ENCODE data around the gene LMF1. TPM values are rescaled to one million over a fixed set of nuclear protein-coding genes. Genes with fewer than 3 reads are reported as not detected.

Gene LMF1
- total and polyA plus RNA-seq, 2 of the 4 experiments (the other 2 are of a cell fraction) = 7.7 to 13.1 TPM

DNA sequence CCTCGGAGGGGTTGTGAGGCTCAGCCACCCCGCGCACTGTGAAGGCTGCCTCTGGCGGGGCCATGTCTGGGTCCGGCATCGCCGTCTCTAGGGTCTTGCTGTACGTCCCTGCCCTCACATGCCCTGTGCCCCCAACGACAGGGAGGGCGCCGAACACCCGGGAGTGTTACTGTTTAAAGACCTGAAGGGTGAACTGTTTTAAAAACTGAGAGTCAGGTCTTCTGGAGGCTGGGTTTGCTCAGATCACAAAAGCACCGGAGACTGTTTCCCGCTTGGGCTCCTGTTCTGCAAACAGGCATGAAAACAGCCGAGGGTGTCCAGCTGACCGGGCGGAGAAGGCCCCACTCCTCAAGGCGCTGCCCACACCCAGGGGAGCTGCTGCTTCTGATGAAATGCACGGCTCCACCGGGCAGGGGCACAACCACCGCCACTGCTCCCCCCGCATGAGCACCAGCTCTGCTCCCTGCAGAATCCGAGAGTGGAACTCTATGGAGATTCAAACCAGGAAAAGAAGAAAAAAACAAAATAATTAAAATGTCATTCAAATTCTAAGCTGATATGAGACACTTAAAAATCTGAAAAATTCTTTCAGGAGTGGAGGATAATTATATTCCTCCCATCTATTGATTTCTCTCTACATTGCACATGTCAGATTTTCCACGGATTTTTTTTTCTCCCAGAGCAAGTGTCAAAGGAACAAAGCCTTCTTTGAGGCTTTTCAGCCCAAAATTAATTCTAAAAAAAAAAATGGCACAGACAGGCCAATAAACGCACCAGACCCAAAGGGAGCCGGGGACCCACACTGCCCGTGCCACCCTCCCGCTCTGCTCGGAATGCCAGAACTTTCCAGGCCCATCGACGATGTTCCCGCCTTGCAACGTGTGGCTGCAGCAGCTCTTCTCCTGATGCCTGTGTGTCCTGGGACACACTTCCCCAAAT lies 74.3 kb downstream of the LMF1 start (continued):
- TF ChIP-seq CHD1 (IDR thresholded peaks at IDR 0.05; ENCODE audit: low read depth, low read length) = no peak

DNA sequence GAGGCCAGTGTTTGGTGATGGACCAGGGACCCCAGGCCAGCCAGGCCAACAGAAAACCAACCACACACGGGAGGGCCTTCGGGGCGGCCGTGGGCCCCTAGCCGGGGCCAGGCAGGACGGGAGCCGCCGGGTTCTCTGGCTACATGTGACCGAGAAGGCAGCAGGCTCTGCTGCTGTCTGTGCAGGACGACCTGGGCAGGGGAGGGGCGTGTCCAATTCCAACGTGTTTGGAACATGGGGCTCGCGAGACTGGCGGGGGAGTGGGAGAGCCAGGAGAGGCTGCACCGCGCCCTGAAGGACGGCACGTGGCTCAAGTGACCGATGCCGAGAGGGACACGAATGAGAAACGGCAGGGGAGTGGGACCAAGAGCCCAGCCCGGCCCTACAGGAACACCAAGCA lies 75.4 kb downstream of the LMF1 start:
- ATAC-seq (ENCODE audit: low read depth) (no peak), DNase-seq (no peak)
- no peaks in the 10 kb centered on the region; the same call in 1 of the 2 replicates for H4K20me1 ChIP-seq (ENCODE audit: insufficient read depth, low read length)
- H3K4me3 ChIP-seq (ENCODE audit: insufficient read depth, low read depth, low read length) = no peak overlapping the region
- intact Hi-C loops (cut with micrococcal nuclease) = no loop called here
- no peak overlapping the region for H4K8ac ChIP-seq (ENCODE audit: low read depth in 2 of 2, low read length in 2 of 2)
- dilution Hi-C loops (cut with HindIII; ENCODE audit: low sequenced_read_pairs, unreplicated experiment) = no loop called here
- no peak overlapping the region for H2AFZ ChIP-seq (replicated peaks; ENCODE audit: low read length, poor library complexity)
- H2BK5ac ChIP-seq (ENCODE audit: low read depth, low read length, poor library complexity, severe bottlenecking) = no peak overlapping the region
- H3K27ac ChIP-seq (ENCODE audit: insufficient read depth, low read length) = no peak overlapping the region
- no peaks in the 10 kb centered on the region for H3K27me3 ChIP-seq (ENCODE audit: control insufficient read depth, insufficient read depth, low read length)
- no peak overlapping the region for H2BK20ac ChIP-seq (ENCODE audit: low read depth, low read length)
- no peaks in the 10 kb centered on the region for H3K4me1 ChIP-seq (ENCODE audit: control insufficient read depth, insufficient read depth, low read length)
- no peak overlapping the region for H3K9ac ChIP-seq (ENCODE audit: low read depth, low read length)
- H3K23ac ChIP-seq (ENCODE audit: low read depth, low read length) = no peak overlapping the region
- H3K9me3 ChIP-seq (ENCODE audit: control insufficient read depth, insufficient read depth, low read length) = no peaks in the 10 kb centered on the region
- ChIA-PET CTCF (no interaction called here), POLR2A (ENCODE audit: unreplicated experiment) (no interaction called here)
- H3K18ac ChIP-seq (ENCODE audit: low read depth, low read length) = no peak overlapping the region
- H3K36me3 ChIP-seq (ENCODE audit: control insufficient read depth, insufficient read depth, low read length) = peaks cover 2% of the 10 kb centered on the region; the same call in 1 of the 2 replicates
- no peaks in the 10 kb centered on the region for H3K9me1 ChIP-seq (ENCODE audit: insufficient read depth, low read length)
- WGBS, 2 experiments (ENCODE audit: extremely low coverage in 2 of 2, insufficient read length in 1 of 2) = 74% methylated on average over 14 of the region's 24 CpGs; no CpG with 5 or more reads in 1 of the 2 experiments
- TF ChIP-seq, protein P1, sequence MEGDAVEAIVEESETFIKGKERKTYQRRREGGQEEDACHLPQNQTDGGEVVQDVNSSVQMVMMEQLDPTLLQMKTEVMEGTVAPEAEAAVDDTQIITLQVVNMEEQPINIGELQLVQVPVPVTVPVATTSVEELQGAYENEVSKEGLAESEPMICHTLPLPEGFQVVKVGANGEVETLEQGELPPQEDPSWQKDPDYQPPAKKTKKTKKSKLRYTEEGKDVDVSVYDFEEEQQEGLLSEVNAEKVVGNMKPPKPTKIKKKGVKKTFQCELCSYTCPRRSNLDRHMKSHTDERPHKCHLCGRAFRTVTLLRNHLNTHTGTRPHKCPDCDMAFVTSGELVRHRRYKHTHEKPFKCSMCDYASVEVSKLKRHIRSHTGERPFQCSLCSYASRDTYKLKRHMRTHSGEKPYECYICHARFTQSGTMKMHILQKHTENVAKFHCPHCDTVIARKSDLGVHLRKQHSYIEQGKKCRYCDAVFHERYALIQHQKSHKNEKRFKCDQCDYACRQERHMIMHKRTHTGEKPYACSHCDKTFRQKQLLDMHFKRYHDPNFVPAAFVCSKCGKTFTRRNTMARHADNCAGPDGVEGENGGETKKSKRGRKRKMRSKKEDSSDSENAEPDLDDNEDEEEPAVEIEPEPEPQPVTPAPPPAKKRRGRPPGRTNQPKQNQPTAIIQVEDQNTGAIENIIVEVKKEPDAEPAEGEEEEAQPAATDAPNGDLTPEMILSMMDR (conservative IDR thresholded peaks at IDR 0.05; ENCODE audit: low read depth, low read length) = no peak
- TF ChIP-seq SMC3 (IDR thresholded peaks at IDR 0.05; ENCODE audit: low read depth, low read length) (no peak), MAZ (IDR thresholded peaks at IDR 0.05; ENCODE audit: borderline replicate concordance, low read depth, low read length) (no peak), FOS (IDR thresholded peaks at IDR 0.05; ENCODE audit: low read depth, low read length) (no peak), RAD21 (IDR thresholded peaks at IDR 0.05; ENCODE audit: low read length) (no peak), MXI1 (IDR thresholded peaks at IDR 0.05; ENCODE audit: borderline replicate concordance, low read depth, low read length) (no peak), CEBPB (IDR thresholded peaks at IDR 0.05; ENCODE audit: low read depth, low read length) (no peak), POLR2A (IDR thresholded peaks at IDR 0.05; ENCODE audit: low read depth, low read length) (no peak), CHD1 (IDR thresholded peaks at IDR 0.05; ENCODE audit: low read depth, low read length) (no peak), NFE2L2 (IDR thresholded peaks at IDR 0.05; ENCODE audit: low read depth, low read length) (no peak), RFX5 (IDR thresholded peaks at IDR 0.05; ENCODE audit: low read depth, low read length) (no peak), MAFK (IDR thresholded peaks at IDR 0.05; ENCODE audit: low read depth, low read length) (no peak), BHLHE40 (IDR thresholded peaks at IDR 0.05; ENCODE audit: low read depth, low read length) (no peak)
- TF ChIP-seq, protein P2, sequence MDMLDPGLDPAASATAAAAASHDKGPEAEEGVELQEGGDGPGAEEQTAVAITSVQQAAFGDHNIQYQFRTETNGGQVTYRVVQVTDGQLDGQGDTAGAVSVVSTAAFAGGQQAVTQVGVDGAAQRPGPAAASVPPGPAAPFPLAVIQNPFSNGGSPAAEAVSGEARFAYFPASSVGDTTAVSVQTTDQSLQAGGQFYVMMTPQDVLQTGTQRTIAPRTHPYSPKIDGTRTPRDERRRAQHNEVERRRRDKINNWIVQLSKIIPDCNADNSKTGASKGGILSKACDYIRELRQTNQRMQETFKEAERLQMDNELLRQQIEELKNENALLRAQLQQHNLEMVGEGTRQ (IDR thresholded peaks at IDR 0.05; ENCODE audit: low read depth, low read length) = no peak
- no peak overlapping the region for H2BK120ac ChIP-seq (ENCODE audit: low read depth, low read length)
- no peak overlapping the region for H2AK9ac ChIP-seq (replicated peaks; ENCODE audit: low read depth, low read length, poor library complexity)
- no peak overlapping the region for H3K14ac ChIP-seq (replicated peaks; ENCODE audit: low read depth, low read length)
- in situ Hi-C loops (cut with MboI; ENCODE audit: low sequenced_read_pairs) = no loop called here
- H4K91ac ChIP-seq (ENCODE audit: insufficient read depth, low read depth, low read length) = no peak overlapping the region
- no peaks in the 10 kb centered on the region for H3K79me1 ChIP-seq (ENCODE audit: low read depth in 1 of 2, low read length in 2 of 2)
- H3K4ac ChIP-seq (ENCODE audit: low read depth, low read length) = no peak overlapping the region
- no TSS peak for BruUV-seq (replicated peaks)
- H2AK5ac ChIP-seq (ENCODE audit: low read depth, low read length) = no peak overlapping the region
- H3K4me2 ChIP-seq (ENCODE audit: low read depth, low read length) = no peak overlapping the region
- no peak overlapping the region for H4K5ac ChIP-seq (ENCODE audit: low read depth, low read length)
- no peak overlapping the region for H2BK15ac ChIP-seq (ENCODE audit: low read depth, low read length)
- no peak overlapping the region for H3K56ac ChIP-seq (ENCODE audit: extremely low read depth, insufficient read depth, low read length)
